Endothelial cell of umbilical vein (primary cell): ENCODE results near the gene NTN1. TPM values are rescaled to one million over a fixed set of nuclear protein-coding genes. Genes with fewer than 3 reads are reported as not detected.

ENCODE experiments used
- BruUV-seq: library from RNA; stranded (reverse); fragments of 400-500 nt; replicated peaks from 2 replicates; lab custom pipeline; 2021; lab: Mats Ljungman, UMichigan
- CTCF ChIA-PET: fragments of 300-600, 350-600 bp; sonication (Branson Sonifier 250); formaldehyde crosslinking; loops from one replicate; lab custom pipeline; 2021; ENCODE audit warnings: antibody characterized with exemption, inconsistent platforms; lab: Charles Lee
- POLR2A ChIA-PET: fragments of 300-600, 350-600 bp; sonication (Branson Sonifier 250); formaldehyde crosslinking; loops from one replicate; lab custom pipeline; 2021; ENCODE audit warnings: antibody characterized with exemption, inconsistent platforms; lab: Charles Lee
- DNase-seq: peaks from one replicate; pipeline ENCODE4 v3.0.0-alpha.2; 2011; ENCODE audit warnings: low read depth, low spot score
- FAIRE-seq: peaks from 2 replicates; lab custom pipeline; 2011; peaks lifted over from hg19 to GRCh38; lab: Jason Lieb, UNC
- H2AFZ ChIP-seq: 2 replicates; pipeline ENCODE4 v1.6.0; 2012; ENCODE audit warnings: low read depth, low read length, control low read depth, inconsistent platforms
- H3K27ac ChIP-seq: 2 replicates; pipeline ENCODE4 v1.5.1; 2011; ENCODE audit warnings: low read depth, mild to moderate bottlenecking, control low read depth, low read length, moderate library complexity; ENCODE audit not compliant: insufficient read depth
- H3K27me3 ChIP-seq, 2 experiments: 2 replicates each; pipeline versions ENCODE4 v1.6.0 to v1.6.1; 2011; ENCODE audit warnings: low read length in 2 of 2, mixed read lengths in 1 of 2; ENCODE audit not compliant: control insufficient read depth in 2 of 2, insufficient read depth in 2 of 2
- H3K36me3 ChIP-seq, 2 experiments: 2 replicates in 1 of 2; 3 replicates in 1 of 2; pipeline ENCODE4 v1.5.1; 2011; ENCODE audit warnings: low read length in 2 of 2, mild to moderate bottlenecking in 1 of 2, moderate library complexity in 1 of 2; ENCODE audit not compliant: control insufficient read depth in 2 of 2, insufficient read depth in 2 of 2; ENCODE audit errors: extremely low read depth in 1 of 2
- H3K4me1 ChIP-seq: 3 replicates; pipeline ENCODE4 v1.5.1; 2011; ENCODE audit warnings: mild to moderate bottlenecking, low read length; ENCODE audit not compliant: control insufficient read depth, insufficient read depth; ENCODE audit errors: extremely low read depth
- H3K4me2 ChIP-seq: 2 replicates; pipeline ENCODE4 v1.6.1; 2011; ENCODE audit warnings: low read length, control low read depth, mixed read lengths; ENCODE audit not compliant: insufficient read depth
- H3K4me3 ChIP-seq, 3 experiments: fragments of 200-600 bp in 1 of 3; sonication (generic), shearing (Covaris generic) in 1 of 3; replicated peaks in 1 of 3; 2 replicates each; pipeline ENCODE4 v1.5.1; 2011 to 2016; ENCODE audit warnings: control low read depth in 3 of 3, low read length in 3 of 3, mild to moderate bottlenecking in 2 of 3, inconsistent platforms in 1 of 3, low read depth in 1 of 3, moderate library complexity in 1 of 3; ENCODE audit not compliant: insufficient read depth in 1 of 3
- H3K79me2 ChIP-seq: 2 replicates; pipeline ENCODE4 v1.6.0; 2012; ENCODE audit warnings: low read length, inconsistent platforms; ENCODE audit not compliant: control insufficient read depth, insufficient read depth
- H3K9ac ChIP-seq: replicated peaks from 2 replicates; pipeline ENCODE3; 2011; ENCODE audit warnings: low read length, control low read depth; ENCODE audit not compliant: insufficient read depth; ENCODE audit errors: extremely low read depth
- H3K9me1 ChIP-seq: replicated peaks from 3 replicates; pipeline ENCODE4 v1.6.0; 2011; ENCODE audit warnings: mild to moderate bottlenecking, low read length; ENCODE audit not compliant: control insufficient read depth, insufficient read depth; ENCODE audit errors: extremely low read depth
- H3K9me3 ChIP-seq: replicated peaks from 2 replicates; pipeline ENCODE4 v1.5.1; 2012; ENCODE audit warnings: low read length, inconsistent platforms; ENCODE audit not compliant: control insufficient read depth, insufficient read depth
- H4K20me1 ChIP-seq: replicated peaks from 2 replicates; pipeline ENCODE3; 2011; ENCODE audit warnings: mild to moderate bottlenecking, low read length; ENCODE audit not compliant: control insufficient read depth, insufficient read depth; ENCODE audit errors: extremely low read depth
- EZH2 ChIP-seq: IDR thresholded peaks from 2 replicates; pipeline ENCODE4 v1.6.1; 2012; ENCODE audit warnings: borderline replicate concordance, low read depth, mild to moderate bottlenecking, moderate library complexity, low read length, inconsistent platforms; ENCODE audit not compliant: severe bottlenecking
- FOS ChIP-seq: IDR thresholded peaks from 2 replicates; pipeline ENCODE4 v1.6.1; 2011; ENCODE audit warnings: mild to moderate bottlenecking, low read length, moderate library complexity, borderline replicate concordance; ENCODE audit not compliant: insufficient read depth
- GATA2 ChIP-seq: IDR thresholded peaks from 2 replicates; pipeline ENCODE4 v1.7.0; 2011; ENCODE audit warnings: low read depth, mild to moderate bottlenecking, moderate library complexity, mixed read lengths, low read length; ENCODE audit not compliant: insufficient read length, insufficient read depth
- JUN ChIP-seq: IDR thresholded peaks from 2 replicates; pipeline ENCODE4 v1.6.1; 2011; ENCODE audit warnings: borderline replicate concordance, low read depth; ENCODE audit not compliant: insufficient read length, insufficient read depth
- MYC ChIP-seq: IDR thresholded peaks from one replicate; pipeline ENCODE4 v1.6.1; 2011; ENCODE audit warnings: mild to moderate bottlenecking, low read depth, low read length
- POLR2A ChIP-seq: IDR thresholded peaks from 2 replicates; pipeline ENCODE4 v1.6.1; 2012; ENCODE audit warnings: low read depth, mild to moderate bottlenecking, control low read depth, low read length
- POLR2AphosphoS5 ChIP-seq: IDR thresholded peaks from 2 replicates; pipeline ENCODE4 v1.6.1; 2012; ENCODE audit warnings: low read depth, mild to moderate bottlenecking, control low read depth, low read length, moderate library complexity; ENCODE audit not compliant: insufficient read depth
- dilution Hi-C: fragments of 300-500 bp; cut with MboI; formaldehyde crosslinking; loops from one replicate; pipeline ENCODE4 v1.15.0; 2019; ENCODE audit warnings: low sequenced_read_pairs; ENCODE audit not compliant: extremely low pct_ligation_motif_present
- intact Hi-C: fragments of 100-400 bp; cut with micrococcal nuclease; formaldehyde crosslinking; loops from one replicate; pipeline ENCODE4 v1.10.0; 2022
- polyA plus RNA-seq, 4 experiments: library from polyadenylated mRNA; depleted of rRNA in 3 of 4; stranded (reverse) in 3 of 4; unstranded in 1 of 4; fragments of >200 nt; gene quantifications; 2 replicates each; pipeline versions ENCODE4 v1.2.1 to v1.2.3, GENCODE V29; 2011 to 2012; ENCODE audit warnings: missing spikeins in 1 of 4
- total RNA-seq: library from RNA; stranded (reverse); gene quantifications from 2 replicates; pipeline ENCODE4 v1.2.3, GENCODE V29; 2021
- TF ChIP-seq, protein P1 (sequence below), 2 donors: IDR thresholded peaks; 1 replicate in 1 of 2; 2 replicates in 1 of 2; pipeline ENCODE4 v1.5.1; 2011; ENCODE audit warnings: low read length in 2 of 2, mild to moderate bottlenecking in 2 of 2, moderate library complexity in 2 of 2, control low read depth in 1 of 2, inconsistent platforms in 1 of 2, low read depth in 1 of 2; ENCODE audit not compliant: insufficient read depth in 1 of 2; ENCODE audit errors: extremely low read depth in 1 of 2
- TF ChIP-seq, protein P2 (sequence below): IDR thresholded peaks from 2 replicates; pipeline ENCODE4 v1.6.1; 2011; ENCODE audit not compliant: insufficient read depth, insufficient read length

NTN1 gene
- total and polyA plus RNA-seq, 2 donors (not counting 3 experiments of a cell fraction or from before 2014, with no cell fraction given) = 0.10 to 0.18 TPM

DNA sequence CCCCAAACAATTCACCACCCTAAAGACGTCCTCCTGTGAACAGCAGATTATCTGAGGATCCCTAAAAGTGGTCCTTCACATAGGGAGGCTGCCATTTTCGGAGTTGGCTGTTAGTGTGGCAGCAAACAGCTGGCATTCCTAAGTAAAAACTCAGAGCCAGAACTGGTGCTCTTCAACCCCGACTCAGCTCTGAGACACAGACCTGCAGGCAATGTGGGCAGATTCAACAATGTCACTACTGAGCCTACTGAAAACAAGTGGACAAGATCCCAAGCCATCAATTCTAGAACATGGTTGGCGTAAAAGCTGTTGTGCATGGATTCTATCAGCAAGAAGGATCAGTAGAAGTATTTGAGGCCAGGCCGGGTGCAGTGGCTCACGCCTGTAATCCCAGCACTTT lies 247.2 kb downstream of the NTN1 start:
- Histone ChIP-seq H3K9me3 (no peaks in the 10 kb centered on the region), H3K27me3 (no peaks in the 10 kb centered on the region), H3K9ac (no peak overlapping the region), H3K36me3 (no peaks in the 10 kb centered on the region), H4K20me1 (no peaks in the 10 kb centered on the region), H3K4me1 (no peaks in the 10 kb centered on the region), H3K27ac (no peak overlapping the region), H2AFZ (no peak overlapping the region), H3K4me2 (no peak overlapping the region), H3K9me1 (no peaks in the 10 kb centered on the region), H3K4me3 (no peak overlapping the region), H3K79me2 (no peaks in the 10 kb centered on the region)
- TF ChIP-seq POLR2A (no peak), FOS (no peak), POLR2AphosphoS5 (no peak), EZH2 (no peak), JUN (no peak), MYC (no peak), GATA2 (no peak)
- TF ChIP-seq, protein P1, sequence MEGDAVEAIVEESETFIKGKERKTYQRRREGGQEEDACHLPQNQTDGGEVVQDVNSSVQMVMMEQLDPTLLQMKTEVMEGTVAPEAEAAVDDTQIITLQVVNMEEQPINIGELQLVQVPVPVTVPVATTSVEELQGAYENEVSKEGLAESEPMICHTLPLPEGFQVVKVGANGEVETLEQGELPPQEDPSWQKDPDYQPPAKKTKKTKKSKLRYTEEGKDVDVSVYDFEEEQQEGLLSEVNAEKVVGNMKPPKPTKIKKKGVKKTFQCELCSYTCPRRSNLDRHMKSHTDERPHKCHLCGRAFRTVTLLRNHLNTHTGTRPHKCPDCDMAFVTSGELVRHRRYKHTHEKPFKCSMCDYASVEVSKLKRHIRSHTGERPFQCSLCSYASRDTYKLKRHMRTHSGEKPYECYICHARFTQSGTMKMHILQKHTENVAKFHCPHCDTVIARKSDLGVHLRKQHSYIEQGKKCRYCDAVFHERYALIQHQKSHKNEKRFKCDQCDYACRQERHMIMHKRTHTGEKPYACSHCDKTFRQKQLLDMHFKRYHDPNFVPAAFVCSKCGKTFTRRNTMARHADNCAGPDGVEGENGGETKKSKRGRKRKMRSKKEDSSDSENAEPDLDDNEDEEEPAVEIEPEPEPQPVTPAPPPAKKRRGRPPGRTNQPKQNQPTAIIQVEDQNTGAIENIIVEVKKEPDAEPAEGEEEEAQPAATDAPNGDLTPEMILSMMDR (IDR thresholded peaks at IDR 0.05; ENCODE audit: extremely low read depth in 1 of 2, insufficient read depth in 1 of 2, low read depth in 1 of 2, low read length in 2 of 2) = no peak
- TF ChIP-seq, protein P2, sequence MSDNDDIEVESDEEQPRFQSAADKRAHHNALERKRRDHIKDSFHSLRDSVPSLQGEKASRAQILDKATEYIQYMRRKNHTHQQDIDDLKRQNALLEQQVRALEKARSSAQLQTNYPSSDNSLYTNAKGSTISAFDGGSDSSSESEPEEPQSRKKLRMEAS = no peak
- BruUV-seq = no TSS peak
- dilution Hi-C loops = no loop called here
- ChIA-PET POLR2A (no interaction called here), CTCF (interaction anchor here (1.1 kb wide), 1 partner anchor 24 kb away, joined by 3 read pairs; no protein-coding TSS in a partner anchor)
- DNase-seq (no peak), FAIRE-seq (no peak)
- intact Hi-C loops = no loop called here
